ENCODE data around the gene MANEAL.

Gene MANEAL

GRCh38 chr1:37828410-37829074 is 34.9 kb downstream of the MANEAL start:
- DNase-seq = no peak

- DNase-seq = no peak
These were observed 37.5 kb downstream of the MANEAL start for GRCh38 chr1:37831109-37831508.

GRCh38 chr1:37831809-37832208 is 38.2 kb downstream of the MANEAL start:
- no peak for DNase-seq

- DNase-seq = no peak
These were observed 43.1 kb downstream of the MANEAL start for GRCh38 chr1:37836788-37837187.

GRCh38 chr1:37839676-37840075 is 46.0 kb downstream of the MANEAL start:
- DNase-seq = no peak

- DNase-seq = no peak
These were observed 47.1 kb downstream of the MANEAL start for GRCh38 chr1:37840711-37841110.

DNA sequence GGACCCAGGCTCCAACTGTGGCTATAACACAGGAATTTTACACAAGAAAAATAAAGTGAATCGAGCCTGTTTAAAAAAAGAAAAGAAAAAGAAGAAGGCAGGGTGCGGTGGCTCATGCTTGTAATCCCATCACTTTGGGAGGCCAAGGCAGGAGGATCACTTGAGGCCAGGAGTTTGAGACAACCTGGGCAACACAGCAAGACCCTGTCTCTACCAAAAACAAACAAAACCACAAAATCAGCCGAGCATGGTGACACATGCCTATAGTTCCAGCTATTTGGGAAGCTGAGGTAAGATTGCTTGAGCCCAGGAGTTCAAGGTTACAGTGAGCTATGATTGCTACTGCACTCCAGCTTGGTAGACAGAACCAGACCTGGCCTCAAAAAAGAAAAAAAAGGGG is 48.0 kb downstream of the MANEAL start:
- DNase-seq = no peak

- DNase-seq = no peak
These were observed 50.9 kb downstream of the MANEAL start for GRCh38 chr1:37844536-37844935.

DNA sequence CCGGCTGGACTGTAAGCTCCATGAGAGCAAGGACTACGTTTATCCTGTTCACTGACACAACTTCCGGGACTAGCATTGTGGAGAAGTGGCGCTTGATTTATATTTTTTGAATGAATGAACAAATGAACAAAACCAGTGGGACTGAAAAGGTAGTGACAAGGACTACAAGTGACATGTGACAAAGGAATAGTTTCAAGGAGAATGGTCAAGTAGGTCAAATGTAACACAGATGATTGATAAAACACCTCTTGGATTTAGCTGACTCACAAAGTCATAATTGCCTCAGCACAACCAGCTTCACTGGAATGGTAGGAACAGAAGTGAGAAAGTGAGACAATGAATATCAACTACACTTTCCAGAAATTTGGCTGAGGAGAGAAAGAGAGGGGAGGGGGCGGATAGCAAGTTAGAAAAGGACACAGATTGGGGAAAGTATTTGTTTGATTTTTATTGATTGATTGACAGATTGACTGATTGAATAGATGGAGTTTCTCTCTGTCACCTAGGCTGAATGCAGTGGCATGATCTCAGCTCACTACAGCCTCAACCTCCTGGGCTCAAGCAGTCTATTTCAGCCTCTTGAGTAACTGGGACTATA is 51.5 kb downstream of the MANEAL start:
- DNase-seq = no peak

GRCh38 chr1:37845786-37846185 is 52.1 kb downstream of the MANEAL start:
- DNase-seq = peak; percentile 50

- DNase-seq = no peak
These were observed 53.1 kb downstream of the MANEAL start for GRCh38 chr1:37846647-37847339.

- DNase-seq = no peak
These were observed 55.8 kb downstream of the MANEAL start for GRCh38 chr1:37849480-37849879.

DNA sequence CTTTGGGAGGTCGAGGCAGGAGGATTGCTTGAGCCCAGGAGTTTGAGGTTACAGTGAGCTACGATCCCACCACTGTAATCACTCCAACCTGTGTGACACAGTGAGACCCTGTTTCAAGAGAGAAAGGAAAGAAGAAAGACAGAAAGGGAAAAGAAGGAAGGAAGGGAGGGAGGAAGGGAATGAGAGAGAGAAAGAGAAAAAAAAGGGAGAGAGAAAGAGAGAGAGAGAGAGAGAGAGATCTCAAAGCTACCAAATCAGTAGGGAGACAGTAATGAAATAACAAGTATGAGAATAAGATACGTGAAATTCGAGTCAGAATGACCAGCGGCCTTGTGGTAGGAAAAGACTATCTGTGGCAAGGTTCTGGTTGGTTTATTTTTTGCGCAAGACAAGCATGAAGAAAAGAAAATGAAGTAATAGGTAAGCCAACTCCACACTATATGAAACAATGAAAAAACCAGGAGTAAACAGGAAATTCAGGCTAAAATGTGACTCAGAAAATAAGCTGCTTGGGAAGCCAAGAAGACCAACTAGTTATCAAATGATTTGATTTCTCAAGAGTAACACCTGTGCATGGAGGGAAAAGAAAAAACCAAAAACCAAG is 56.8 kb downstream of the MANEAL start:
- DNase-seq = peak; percentile 44

Data from hematopoietic multipotent progenitor cell treated with erythropoietin and hydrocortisone succinate and interleukin-3 and kit ligand, for 4 days (in vitro differentiated cells).